ENCODE data around the gene BIVM.
"Not testable (repeated sequence)": the region's sequence is repeated elsewhere in the genome, so short reads cannot be mapped to it uniquely, and the experiment has no call there.

The BIVM gene

GRCh38 chr13:102773441-102774213 lies 25.3 kb upstream of the BIVM start, which contains the start of gene TEX30:
Gene TEX30, minus strand, starts transcription at chr13:102773786. Its CDS starts 3,760 bp downstream, at chr13:102770026.
- Histone ChIP-seq H3K9ac (ENCODE audit: low read depth, low read length) (peak within 1 kb of the TSS; percentile 73), H3K36me3 (ENCODE audit: control insufficient read depth, insufficient read depth, low read length) (no peaks in the 10 kb centered on the region), H3K4me3 (ENCODE audit: low read depth, low read length) (peak within 1 kb of the TSS; percentile 66), H3K4me1 (ENCODE audit: control insufficient read depth, insufficient read depth, low read length) (no peaks in the 10 kb centered on the region), H3K27me3 (ENCODE audit: control insufficient read depth, insufficient read depth, low read length) (peaks cover 6% of the 10 kb centered on the region), H3K9me3 (ENCODE audit: control insufficient read depth, insufficient read depth, low read length) (no peaks in the 10 kb centered on the region)

- no peaks in the 10 kb centered on the region for H3K4me1 ChIP-seq (ENCODE audit: control insufficient read depth, insufficient read depth, low read length)
- no peaks in the 10 kb centered on the region for H3K36me3 ChIP-seq (ENCODE audit: control insufficient read depth, insufficient read depth, low read length)
- H3K27me3 ChIP-seq (ENCODE audit: control insufficient read depth, insufficient read depth, low read length), result peaks cover 6% of the 10 kb centered on the region
- H3K9me3 ChIP-seq (ENCODE audit: control insufficient read depth, insufficient read depth, low read length), result no peaks in the 10 kb centered on the region
- peak overlapping the region; percentile 56 for H3K9ac ChIP-seq (ENCODE audit: low read depth, low read length)
- peak overlapping the region; percentile 66 for H3K4me3 ChIP-seq (ENCODE audit: low read depth, low read length)
These were observed 24.7 kb upstream of the BIVM start for GRCh38 chr13:102774214-102774568.

- H3K27me3 ChIP-seq (ENCODE audit: control insufficient read depth, insufficient read depth, low read length), result peaks cover 6% of the 10 kb centered on the region
- H3K4me1 ChIP-seq (ENCODE audit: control insufficient read depth, insufficient read depth, low read length), result no peaks in the 10 kb centered on the region
- H3K9me3 ChIP-seq (ENCODE audit: control insufficient read depth, insufficient read depth, low read length), result no peaks in the 10 kb centered on the region
- no peak overlapping the region for H3K9ac ChIP-seq (ENCODE audit: low read depth, low read length)
- H3K36me3 ChIP-seq (ENCODE audit: control insufficient read depth, insufficient read depth, low read length), result no peaks in the 10 kb centered on the region
- H3K4me3 ChIP-seq (ENCODE audit: low read depth, low read length), result no peak overlapping the region
These were observed 24.1 kb upstream of the BIVM start for GRCh38 chr13:102774591-102775520.

GRCh38 chr13:102776271-102776670 lies 22.6 kb upstream of the BIVM start:
- Histone ChIP-seq H3K9ac (ENCODE audit: low read depth, low read length) (no peak overlapping the region), H3K36me3 (ENCODE audit: control insufficient read depth, insufficient read depth, low read length) (no peaks in the 10 kb centered on the region), H3K9me3 (ENCODE audit: control insufficient read depth, insufficient read depth, low read length) (no peaks in the 10 kb centered on the region), H3K4me3 (ENCODE audit: low read depth, low read length) (no peak overlapping the region), H3K4me1 (ENCODE audit: control insufficient read depth, insufficient read depth, low read length) (no peaks in the 10 kb centered on the region), H3K27me3 (ENCODE audit: control insufficient read depth, insufficient read depth, low read length) (peaks cover 6% of the 10 kb centered on the region)

GRCh38 chr13:102777736-102778135 lies 21.2 kb upstream of the BIVM start:
- Histone ChIP-seq H3K27me3 (ENCODE audit: control insufficient read depth, insufficient read depth, low read length) (peaks cover under 1% of the 10 kb centered on the region), H3K9ac (ENCODE audit: low read depth, low read length) (no peak overlapping the region), H3K36me3 (ENCODE audit: control insufficient read depth, insufficient read depth, low read length) (peaks cover 6% of the 10 kb centered on the region), H3K4me1 (ENCODE audit: control insufficient read depth, insufficient read depth, low read length) (no peaks in the 10 kb centered on the region), H3K4me3 (ENCODE audit: low read depth, low read length) (no peak overlapping the region), H3K9me3 (ENCODE audit: control insufficient read depth, insufficient read depth, low read length) (peaks cover 6% of the 10 kb centered on the region)

- Histone ChIP-seq H3K9ac (ENCODE audit: low read depth, low read length) (no peak overlapping the region), H3K9me3 (ENCODE audit: control insufficient read depth, insufficient read depth, low read length) (peaks cover 6% of the 10 kb centered on the region), H3K27me3 (ENCODE audit: control insufficient read depth, insufficient read depth, low read length) (no peaks in the 10 kb centered on the region), H3K4me3 (ENCODE audit: low read depth, low read length) (no peak overlapping the region), H3K4me1 (ENCODE audit: control insufficient read depth, insufficient read depth, low read length) (no peaks in the 10 kb centered on the region), H3K36me3 (ENCODE audit: control insufficient read depth, insufficient read depth, low read length) (peaks cover 6% of the 10 kb centered on the region)
These were observed 19.3 kb upstream of the BIVM start for GRCh38 chr13:102779436-102780159.

- H3K27me3 ChIP-seq (ENCODE audit: control insufficient read depth, insufficient read depth, low read length); H3K4me3 ChIP-seq (ENCODE audit: low read depth, low read length); H3K9ac ChIP-seq (ENCODE audit: low read depth, low read length); H3K36me3 ChIP-seq (ENCODE audit: control insufficient read depth, insufficient read depth, low read length); H3K9me3 ChIP-seq (ENCODE audit: control insufficient read depth, insufficient read depth, low read length); H3K4me1 ChIP-seq (ENCODE audit: control insufficient read depth, insufficient read depth, low read length): not testable (repeated sequence)
These were observed 18.3 kb upstream of the BIVM start for GRCh38 chr13:102780656-102781055.

- Histone ChIP-seq H3K4me1 (ENCODE audit: control insufficient read depth, insufficient read depth, low read length) (no peaks in the 10 kb centered on the region), H3K27me3 (ENCODE audit: control insufficient read depth, insufficient read depth, low read length) (no peaks in the 10 kb centered on the region), H3K36me3 (ENCODE audit: control insufficient read depth, insufficient read depth, low read length) (peaks cover 6% of the 10 kb centered on the region), H3K9ac (ENCODE audit: low read depth, low read length) (no peak overlapping the region), H3K9me3 (ENCODE audit: control insufficient read depth, insufficient read depth, low read length) (peaks cover 6% of the 10 kb centered on the region), H3K4me3 (ENCODE audit: low read depth, low read length) (no peak overlapping the region)
These were observed 17.3 kb upstream of the BIVM start for GRCh38 chr13:102781591-102781990.

- H3K9ac ChIP-seq (ENCODE audit: low read depth, low read length), result no peak overlapping the region
- H3K4me1 ChIP-seq (ENCODE audit: control insufficient read depth, insufficient read depth, low read length), result no peaks in the 10 kb centered on the region
- no peaks in the 10 kb centered on the region for H3K27me3 ChIP-seq (ENCODE audit: control insufficient read depth, insufficient read depth, low read length)
- H3K4me3 ChIP-seq (ENCODE audit: low read depth, low read length), result no peak overlapping the region
- H3K36me3 ChIP-seq (ENCODE audit: control insufficient read depth, insufficient read depth, low read length), result peaks cover 6% of the 10 kb centered on the region
- H3K9me3 ChIP-seq (ENCODE audit: control insufficient read depth, insufficient read depth, low read length), result peaks cover 6% of the 10 kb centered on the region
These were observed 14.4 kb upstream of the BIVM start for GRCh38 chr13:102784483-102784882.

GRCh38 chr13:102788683-102789082 lies 10.2 kb upstream of the BIVM start:
- Histone ChIP-seq H3K9me3 (ENCODE audit: control insufficient read depth, insufficient read depth, low read length) (no peaks in the 10 kb centered on the region), H3K4me1 (ENCODE audit: control insufficient read depth, insufficient read depth, low read length) (peaks cover 6% of the 10 kb centered on the region), H3K27me3 (ENCODE audit: control insufficient read depth, insufficient read depth, low read length) (no peaks in the 10 kb centered on the region), H3K36me3 (ENCODE audit: control insufficient read depth, insufficient read depth, low read length) (no peaks in the 10 kb centered on the region), H3K4me3 (ENCODE audit: low read depth, low read length) (no peak overlapping the region), H3K9ac (ENCODE audit: low read depth, low read length) (no peak overlapping the region)

- no peaks in the 10 kb centered on the region for H3K27me3 ChIP-seq (ENCODE audit: control insufficient read depth, insufficient read depth, low read length)
- H3K9me3 ChIP-seq (ENCODE audit: control insufficient read depth, insufficient read depth, low read length), result no peaks in the 10 kb centered on the region
- H3K36me3 ChIP-seq (ENCODE audit: control insufficient read depth, insufficient read depth, low read length), result no peaks in the 10 kb centered on the region
- peaks cover 8% of the 10 kb centered on the region for H3K4me1 ChIP-seq (ENCODE audit: control insufficient read depth, insufficient read depth, low read length)
- H3K9ac ChIP-seq (ENCODE audit: low read depth, low read length), result no peak overlapping the region
- no peak overlapping the region for H3K4me3 ChIP-seq (ENCODE audit: low read depth, low read length)
These were observed 6.5 kb upstream of the BIVM start for GRCh38 chr13:102792396-102792795.

Measured in iPS-15b (cell line).